SKM-1 (cell line): ENCODE results near the gene MDC1.
"Not testable (repeated sequence)": the region's sequence is repeated elsewhere in the genome, so short reads cannot be mapped to it uniquely, and the experiment has no call there.

ENCODE experiments used
- DNase-seq: peaks from one replicate; lab custom pipeline; 2025; ENCODE audit not compliant: unreplicated experiment; lab: John Stamatoyannopoulos, UW

The MDC1 gene

GRCh38 chr6:30724906-30725667, 8.0 kb upstream of the MDC1 start:
- DNase-seq, result no peak

GRCh38 chr6:30723843-30724741, 7.0 kb upstream of the MDC1 start:
- DNase-seq, result not testable (repeated sequence)

- DNase-seq, result not testable (repeated sequence)
Measured at GRCh38 chr6:30723159-30723842, 6.2 kb upstream of the MDC1 start.

GRCh38 chr6:30722280-30723112, 5.4 kb upstream of the MDC1 start:
- peak; percentile 56 for DNase-seq

GRCh38 chr6:30722025-30722279, 4.9 kb upstream of the MDC1 start:
- not testable (repeated sequence) for DNase-seq

GRCh38 chr6:30721198-30722024, 4.3 kb upstream of the MDC1 start:
- DNase-seq, result peak; percentile 83

- DNase-seq, result no peak
Measured at GRCh38 chr6:30720738-30721197, 3.7 kb upstream of the MDC1 start.

GRCh38 chr6:30719791-30720737, 3.0 kb upstream of the MDC1 start, which contains the start of gene TUBB:
Gene TUBB, plus strand, starts transcription at chr6:30720352. Its CDS starts 155 bp downstream, at chr6:30720507.
- peak; percentile 85 for DNase-seq

GRCh38 chr6:30719356-30719755, 2.3 kb upstream of the MDC1 start:
- no peak for DNase-seq

- not testable (repeated sequence) for DNase-seq
Measured at GRCh38 chr6:30717845-30718720, 1.0 kb upstream of the MDC1 start.

GRCh38 chr6:30716879-30717128, 277 bp downstream of the MDC1 start:
- no peak for DNase-seq

GRCh38 chr6:30714263-30714662, 2.8 kb downstream of the MDC1 start:
- DNase-seq, result no peak

GRCh38 chr6:30712441-30712945, 4.6 kb downstream of the MDC1 start:
- no peak for DNase-seq

- DNase-seq, result no peak
Measured at GRCh38 chr6:30711758-30712380, 5.2 kb downstream of the MDC1 start.

- DNase-seq, result no peak
Measured at GRCh38 chr6:30709101-30709868, 7.8 kb downstream of the MDC1 start.

- no peak for DNase-seq
Measured at GRCh38 chr6:30707281-30707850, 9.7 kb downstream of the MDC1 start.
